A549 (cell line): ENCODE data around the gene MCCC1.

Source experiments
- CBX8 ChIP-seq: fragments of 200-600 bp; sonication (generic); IDR thresholded peaks from 2 replicates; pipeline ENCODE4 v1.6.1; 2016
- CHD4 ChIP-seq: fragments of 200-600 bp; sonication (generic); IDR thresholded peaks from 2 replicates; pipeline ENCODE4 v1.6.1; 2016; ENCODE audit warnings: antibody characterized with exemption, mild to moderate bottlenecking, borderline replicate concordance
- CTCF ChIP-seq: fragments of >200 bp; sonication (Bioruptor Twin); formaldehyde crosslinking; IDR thresholded peaks from 3 replicates; pipeline ENCODE4 v1.5.1; 2016
- ESRRA ChIP-seq: fragments of 150-350 bp; IDR thresholded peaks from 2 replicates; pipeline ENCODE4 v1.6.1; 2014; ENCODE audit warnings: mild to moderate bottlenecking, low read length, borderline replicate concordance
- MAX ChIP-seq: IDR thresholded peaks from 2 replicates; pipeline ENCODE4 v1.6.1; 2012
- POLR2A ChIP-seq: IDR thresholded peaks from 2 replicates; pipeline ENCODE4 v1.6.1; 2012; ENCODE audit warnings: mild to moderate bottlenecking, low read length
- RAD21 ChIP-seq, 2 experiments: fragments of >200 bp in 1 of 2; sonication (Bioruptor Twin) in 1 of 2; formaldehyde crosslinking in 1 of 2; IDR thresholded peaks in 1 of 2; conservative IDR thresholded peaks in 1 of 2; 2 replicates in 1 of 2; 3 replicates in 1 of 2; pipeline ENCODE4 v1.6.1; 2012 to 2018; ENCODE audit warnings: inconsistent platforms in 1 of 2

GRCh38 chr3:182972387-182972786 is 126.9 kb downstream of the MCCC1 start:
- TF ChIP-seq POLR2A (no peak), CTCF (no peak), RAD21 (conservative IDR thresholded peaks at IDR 0.05 in 1 of 2, IDR thresholded peaks at IDR 0.05 in 1 of 2) (no peak), ESRRA (no peak), CBX8 (no peak), MAX (no peak), CHD4 (no peak)
